Mesenteric fat pad (tissue), 1 donor: Measurements from ENCODE around the gene MYO7B. TPM values are rescaled to one million over a fixed set of nuclear protein-coding genes. Genes with fewer than 3 reads are reported as not detected.

ENCODE experiments used
- DNase-seq: peaks from one replicate; pipeline ENCODE4 v3.0.0-alpha.2; 2020; ENCODE audit warnings: low spot score
- total RNA-seq: library from RNA; stranded (reverse); fragmentation: NEBNext Ultra II Directional; extraction: Animal tissue kit (Norgen Biotek cat#: 25700); gene quantifications from one replicate; pipeline ENCODE4 v1.2.1, GENCODE V29; 2021
- donor health status: DM: yes; HTN: yes; CAD: no.

The MYO7B gene
- total RNA-seq, 1 donor from 2014 or later, result 2.1 TPM

- peak; percentile 87 for DNase-seq
Measured at GRCh38 chr2:127623388-127624319, 88.2 kb downstream of the MYO7B start.

DNA sequence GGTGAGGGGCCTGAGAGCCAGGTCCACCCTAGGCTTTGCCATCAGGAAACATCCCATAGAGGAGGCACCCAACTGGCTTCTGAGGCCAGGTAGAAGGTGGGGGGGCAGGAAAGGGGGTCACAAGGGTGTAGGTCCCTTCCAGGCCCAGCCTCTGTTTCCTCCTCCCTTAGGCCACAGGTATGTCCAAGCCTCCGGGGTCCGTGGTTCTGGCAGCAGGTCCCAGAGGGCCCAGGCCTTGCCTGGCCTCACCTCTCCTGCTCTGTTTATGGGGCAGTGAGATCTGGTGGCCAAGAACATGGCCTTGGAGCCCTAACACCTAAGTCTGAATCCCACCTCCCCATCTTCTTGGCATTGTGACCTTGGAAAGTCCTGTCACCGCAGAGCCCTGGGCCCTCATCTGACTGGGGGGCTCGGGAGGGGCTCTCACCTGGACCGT is 88.9 kb downstream of the MYO7B start:
- DNase-seq, result peak; percentile 72

DNA sequence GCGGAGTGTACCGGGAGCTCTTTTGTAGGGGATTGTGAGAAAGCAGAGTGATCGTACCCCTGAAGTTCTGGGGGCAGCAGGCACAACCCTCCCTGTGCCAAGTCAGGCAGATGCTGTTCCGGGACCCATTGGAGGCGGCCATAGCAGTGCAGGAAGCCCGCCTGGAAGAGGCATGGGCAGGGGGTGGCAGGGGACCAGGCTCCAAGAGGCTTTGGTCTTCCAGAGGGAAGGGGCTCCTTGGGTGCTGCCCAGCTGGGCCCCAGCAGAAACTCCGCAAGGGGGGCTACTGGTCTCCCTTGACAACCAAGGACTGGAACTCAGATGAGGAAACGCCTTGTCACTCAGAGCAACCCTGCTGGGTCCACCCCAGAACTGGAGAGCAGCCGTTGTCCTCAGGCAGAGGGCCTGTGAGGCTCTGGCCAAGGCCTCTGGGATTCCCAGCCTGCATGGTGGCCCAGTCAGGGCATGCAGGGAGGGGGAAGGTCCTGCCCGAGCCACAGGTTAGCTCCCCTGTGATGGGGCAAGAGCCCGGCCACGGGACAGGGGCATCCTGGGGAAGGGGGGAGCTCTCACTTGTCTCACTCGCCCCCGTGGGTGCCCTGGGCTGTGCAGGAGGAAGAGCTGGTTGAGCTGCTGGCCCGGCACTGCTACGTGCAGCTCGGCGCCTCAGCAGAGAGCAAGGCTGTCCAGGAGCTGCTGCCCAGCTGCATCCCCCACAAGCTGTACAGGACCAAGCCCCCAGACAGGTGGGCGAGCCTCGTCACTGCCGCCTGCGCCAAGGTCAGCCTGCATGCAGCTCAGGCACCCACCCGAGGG is 89.5 kb downstream of the MYO7B start:
- DNase-seq, result no peak

- DNase-seq, result no peak
Measured at GRCh38 chr2:127625572-127625951, 90.1 kb downstream of the MYO7B start.

DNA sequence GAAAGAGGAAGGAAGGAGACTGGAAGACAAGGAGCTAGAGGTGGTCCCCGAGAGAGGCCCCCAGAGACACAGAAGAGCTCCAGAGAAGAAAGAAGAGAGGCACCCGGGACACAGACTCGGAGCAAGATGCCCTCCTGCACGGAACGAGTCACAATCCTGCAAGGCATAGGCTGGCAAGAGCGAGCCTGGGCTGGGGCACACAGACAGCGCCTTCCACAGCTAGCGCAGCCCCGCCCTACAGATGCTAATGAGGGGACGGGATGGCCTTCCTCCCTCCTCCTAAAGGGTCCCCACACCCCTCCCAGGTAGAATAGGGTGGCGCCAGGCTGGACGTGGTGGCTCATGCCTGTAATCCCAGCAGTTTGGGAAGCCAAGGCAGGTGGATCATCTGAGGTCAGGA is 90.7 kb downstream of the MYO7B start:
- no peak for DNase-seq

DNA sequence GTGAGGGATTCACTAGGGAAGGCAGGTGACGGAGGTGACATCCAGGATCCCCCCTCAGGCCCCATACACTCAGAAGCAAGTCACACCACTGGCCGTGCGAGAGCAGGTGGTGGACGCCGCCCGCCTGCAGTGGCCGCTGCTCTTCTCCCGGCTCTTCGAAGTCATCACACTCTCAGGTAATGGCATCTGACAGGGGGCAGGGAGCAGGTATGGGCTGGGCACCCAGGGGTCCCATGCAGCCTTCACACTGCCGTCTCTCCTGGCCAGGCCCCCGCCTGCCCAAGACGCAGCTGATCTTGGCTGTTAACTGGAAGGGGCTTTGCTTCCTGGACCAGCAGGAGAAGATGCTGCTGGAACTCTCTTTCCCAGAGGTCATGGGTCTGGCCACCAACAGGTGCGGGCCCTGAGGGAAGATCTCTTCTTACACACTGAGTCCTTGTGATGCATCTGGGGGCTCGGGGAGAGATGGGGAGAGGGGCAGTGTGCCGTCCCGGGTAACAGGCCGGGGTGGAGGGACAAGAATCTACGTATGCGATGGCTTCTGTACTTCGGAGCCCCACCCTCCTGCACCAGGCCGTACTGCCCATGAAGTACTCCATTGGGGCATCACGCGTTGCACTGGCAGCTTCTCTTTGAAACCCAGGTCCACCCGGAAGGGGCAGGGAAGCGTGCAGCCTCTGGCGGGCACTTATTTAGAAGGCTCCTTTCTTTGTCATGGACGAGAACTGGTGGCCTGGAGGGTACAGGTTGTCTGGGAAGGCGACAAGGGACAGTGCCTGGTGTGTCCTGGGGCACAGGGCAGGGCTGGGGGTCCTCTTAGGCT is 91.6 kb downstream of the MYO7B start:
- DNase-seq, result no peak

DNA sequence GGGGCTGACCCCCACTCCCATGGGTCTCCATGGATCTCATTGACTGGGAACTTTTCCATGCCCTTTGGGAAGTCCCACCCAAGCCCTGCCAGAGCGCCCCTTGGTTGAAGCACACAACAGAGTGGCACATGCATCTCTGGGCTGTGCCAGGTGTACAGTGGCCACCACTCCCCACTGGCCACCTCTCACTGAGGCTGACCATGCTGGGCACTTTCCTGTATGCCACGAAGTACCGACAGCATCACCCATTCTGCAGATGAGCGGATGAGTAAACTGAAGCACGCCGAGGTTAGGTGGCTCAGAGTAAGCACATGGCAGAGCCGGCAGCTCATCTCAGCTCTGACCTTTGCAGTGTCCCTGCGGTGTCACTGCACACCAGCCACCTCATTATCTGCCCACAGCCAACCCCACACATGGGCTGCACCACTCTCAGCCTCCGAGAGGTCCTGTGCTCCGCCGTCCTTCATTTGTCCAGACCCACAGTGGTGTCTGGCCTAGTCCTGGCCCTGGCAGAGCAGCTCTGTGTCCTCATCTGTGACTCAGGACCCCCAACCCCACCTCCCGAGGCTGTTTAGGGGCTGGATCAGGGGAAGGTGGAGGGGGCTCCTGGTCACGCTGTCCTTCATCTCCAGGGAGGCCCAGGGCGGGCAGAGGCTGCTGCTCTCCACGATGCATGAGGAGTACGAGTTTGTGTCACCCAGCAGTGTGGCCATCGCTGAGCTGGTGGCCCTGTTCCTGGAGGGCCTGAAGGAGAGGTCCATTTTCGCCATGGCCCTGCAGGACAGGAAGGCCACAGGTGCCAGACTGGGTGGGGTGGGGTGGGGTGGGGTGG is 92.5 kb downstream of the MYO7B start:
- DNase-seq, result no peak

GRCh38 chr2:127628767-127629614 is 93.5 kb downstream of the MYO7B start:
- no peak for DNase-seq

- no peak for DNase-seq
Measured at GRCh38 chr2:127629637-127630036, 94.2 kb downstream of the MYO7B start.

GRCh38 chr2:127630096-127630863 is 94.8 kb downstream of the MYO7B start:
- DNase-seq, result no peak

- DNase-seq, result no peak
Measured at GRCh38 chr2:127630864-127631540, 95.5 kb downstream of the MYO7B start.

- DNase-seq, result no peak
Measured at GRCh38 chr2:127631541-127631996, 96.1 kb downstream of the MYO7B start.

DNA sequence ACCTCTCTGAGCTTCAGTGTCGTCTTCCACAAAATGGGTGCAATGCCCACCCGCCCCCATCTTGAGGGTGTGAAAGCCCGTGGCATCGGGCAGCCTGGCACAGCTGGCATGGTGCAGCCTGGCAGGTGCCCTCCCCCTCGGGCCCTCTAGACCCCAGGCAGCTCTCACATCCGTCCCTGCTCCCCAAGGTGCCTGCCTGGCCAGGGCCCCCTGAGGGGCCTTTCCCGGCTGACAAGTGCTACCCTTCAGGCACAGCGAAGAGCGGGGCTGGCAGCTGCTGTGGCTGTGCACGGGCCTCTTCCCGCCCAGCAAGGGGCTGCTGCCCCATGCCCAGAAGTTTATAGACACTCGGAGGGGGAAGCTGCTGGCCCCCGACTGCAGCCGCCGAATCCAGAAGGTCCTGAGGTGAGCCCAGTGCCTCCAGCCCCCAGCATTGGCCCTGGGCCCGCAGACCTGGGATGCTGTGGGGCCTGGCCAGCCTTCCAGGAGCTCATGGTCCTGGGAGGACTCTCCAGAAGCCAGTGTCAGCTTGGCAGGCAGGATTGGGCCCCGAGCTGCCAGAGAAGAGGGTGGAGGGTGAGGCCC is 96.6 kb downstream of the MYO7B start:
- no peak for DNase-seq

DNA sequence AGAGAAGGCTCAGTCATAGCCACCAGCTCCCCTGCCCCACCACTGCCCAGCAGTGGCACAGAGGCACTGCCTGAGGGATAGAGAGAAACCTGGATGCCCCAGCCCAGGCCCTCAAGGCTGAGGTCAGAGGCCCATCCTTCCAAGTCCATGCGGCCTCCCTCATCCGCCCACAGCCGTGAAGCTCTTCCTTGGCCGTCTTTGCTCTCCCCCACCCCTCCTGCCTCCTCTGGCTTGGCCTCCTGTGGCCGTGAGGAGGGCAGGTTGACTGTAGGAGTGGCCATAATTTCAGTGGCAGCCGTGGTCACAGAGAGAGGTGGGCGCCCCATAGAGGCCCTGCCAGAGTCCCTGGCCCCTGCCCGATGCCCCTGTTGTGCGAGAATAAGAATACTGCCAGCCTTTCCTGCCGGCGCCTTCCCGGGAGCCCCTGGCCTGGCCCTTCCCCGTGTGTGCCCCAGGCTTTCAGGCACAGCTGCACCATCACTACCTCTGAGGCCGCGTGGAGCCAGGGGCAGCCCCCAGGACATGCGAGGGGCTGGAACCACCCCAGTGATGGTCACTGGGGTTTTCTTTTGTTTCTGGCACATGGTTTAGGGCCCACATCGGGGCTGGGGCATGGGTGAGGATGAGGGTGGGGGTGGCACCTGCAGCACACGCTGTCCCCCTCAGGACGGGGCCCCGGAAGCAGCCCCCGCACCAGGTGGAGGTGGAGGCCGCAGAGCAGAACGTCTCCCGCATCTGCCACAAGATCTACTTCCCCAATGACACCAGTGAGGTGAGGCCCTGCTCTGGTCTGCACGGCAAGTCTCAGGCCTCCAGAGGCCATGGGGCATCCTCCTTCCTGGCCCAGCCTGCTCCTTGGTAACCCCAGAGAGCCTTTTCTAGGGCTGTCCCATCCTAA is 97.4 kb downstream of the MYO7B start:
- no peak for DNase-seq

GRCh38 chr2:127633556-127634065 is 98.1 kb downstream of the MYO7B start:
- DNase-seq, result no peak

DNA sequence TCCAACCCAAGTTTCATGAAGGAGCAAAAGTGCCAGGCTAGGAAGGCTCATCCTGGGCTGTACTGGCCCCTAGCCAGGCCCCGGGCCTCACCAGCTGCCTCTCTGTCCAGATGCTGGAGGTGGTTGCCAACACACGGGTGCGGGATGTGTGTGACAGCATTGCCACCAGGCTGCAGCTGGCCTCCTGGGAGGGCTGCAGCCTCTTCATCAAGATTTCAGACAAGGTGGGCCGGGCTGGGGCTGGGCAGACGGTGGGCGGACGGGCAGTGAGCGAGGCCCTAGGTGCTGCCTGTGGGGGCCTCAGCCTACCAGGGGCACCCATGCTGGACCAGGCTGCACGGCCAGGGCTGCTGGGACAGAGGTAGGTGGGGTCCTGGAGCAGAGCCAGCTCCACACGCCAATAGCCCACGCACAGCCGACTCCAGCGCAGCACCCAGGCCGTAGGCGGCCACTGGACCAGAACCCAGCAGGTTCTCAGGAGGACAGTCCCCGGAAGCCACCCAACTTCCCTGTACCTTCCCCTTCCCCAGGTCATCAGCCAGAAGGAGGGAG is 98.7 kb downstream of the MYO7B start:
- DNase-seq, result no peak
